ENCODE measurements around the gene BCAP31.
"Not testable (repeated sequence)": the region's sequence is repeated elsewhere in the genome, so short reads cannot be mapped to it uniquely, and the experiment has no call there.

The BCAP31 gene

GRCh38 chrX:153708415-153708814 lies 15.8 kb downstream of the BCAP31 start:
- no peak overlapping the region for H3K4me3 ChIP-seq (ENCODE audit: low read depth, low read length)
- in situ Hi-C loops (cut with HindIII; ENCODE audit: low sequenced_read_pairs) = no loop called here
- peak; percentile 45 for DNase-seq (ENCODE audit: low read depth)
- TF ChIP-seq, protein P1, sequence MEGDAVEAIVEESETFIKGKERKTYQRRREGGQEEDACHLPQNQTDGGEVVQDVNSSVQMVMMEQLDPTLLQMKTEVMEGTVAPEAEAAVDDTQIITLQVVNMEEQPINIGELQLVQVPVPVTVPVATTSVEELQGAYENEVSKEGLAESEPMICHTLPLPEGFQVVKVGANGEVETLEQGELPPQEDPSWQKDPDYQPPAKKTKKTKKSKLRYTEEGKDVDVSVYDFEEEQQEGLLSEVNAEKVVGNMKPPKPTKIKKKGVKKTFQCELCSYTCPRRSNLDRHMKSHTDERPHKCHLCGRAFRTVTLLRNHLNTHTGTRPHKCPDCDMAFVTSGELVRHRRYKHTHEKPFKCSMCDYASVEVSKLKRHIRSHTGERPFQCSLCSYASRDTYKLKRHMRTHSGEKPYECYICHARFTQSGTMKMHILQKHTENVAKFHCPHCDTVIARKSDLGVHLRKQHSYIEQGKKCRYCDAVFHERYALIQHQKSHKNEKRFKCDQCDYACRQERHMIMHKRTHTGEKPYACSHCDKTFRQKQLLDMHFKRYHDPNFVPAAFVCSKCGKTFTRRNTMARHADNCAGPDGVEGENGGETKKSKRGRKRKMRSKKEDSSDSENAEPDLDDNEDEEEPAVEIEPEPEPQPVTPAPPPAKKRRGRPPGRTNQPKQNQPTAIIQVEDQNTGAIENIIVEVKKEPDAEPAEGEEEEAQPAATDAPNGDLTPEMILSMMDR (IDR thresholded peaks at IDR 0.05; ENCODE audit: low read depth, low read length, missing control alignments) = peak; percentile 64

DNA sequence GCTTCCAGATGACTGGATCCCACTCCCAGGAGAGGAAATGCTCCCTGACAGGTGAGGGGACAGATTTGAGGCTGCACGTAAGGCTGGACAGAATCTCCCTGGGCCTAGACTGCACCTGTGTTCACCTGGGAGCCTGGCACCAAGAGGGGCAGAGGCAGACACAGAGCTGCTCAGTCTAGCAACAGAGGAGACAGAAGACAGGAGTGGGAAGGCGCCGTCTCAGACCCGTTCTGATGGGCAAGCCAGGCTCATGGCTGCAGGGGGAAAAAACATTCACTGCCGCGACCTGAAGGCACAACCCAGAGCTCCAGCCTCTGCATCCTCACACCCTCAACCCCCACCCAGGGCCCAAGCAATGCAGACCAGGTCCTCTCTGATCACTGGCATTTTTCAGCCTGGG lies 16.8 kb downstream of the BCAP31 start:
- in situ Hi-C loops (cut with HindIII; ENCODE audit: low sequenced_read_pairs) = no loop called here
- no peak overlapping the region for H3K4me3 ChIP-seq (ENCODE audit: low read depth, low read length)
- DNase-seq (ENCODE audit: low read depth) = no peak
- TF ChIP-seq, protein P1 (IDR thresholded peaks at IDR 0.05; ENCODE audit: low read depth, low read length, missing control alignments) = no peak

- no peak for DNase-seq (ENCODE audit: low read depth)
- in situ Hi-C loops (cut with HindIII; ENCODE audit: low sequenced_read_pairs) = no loop called here
- H3K4me3 ChIP-seq (ENCODE audit: low read depth, low read length) = no peak overlapping the region
- TF ChIP-seq, protein P1 (IDR thresholded peaks at IDR 0.05; ENCODE audit: low read depth, low read length, missing control alignments) = no peak
Observed at GRCh38 chrX:153706799-153707198, 17.4 kb downstream of the BCAP31 start.

GRCh38 chrX:153705403-153706060 lies 18.7 kb downstream of the BCAP31 start:
- in situ Hi-C loops (cut with HindIII; ENCODE audit: low sequenced_read_pairs); H3K4me3 ChIP-seq (ENCODE audit: low read depth, low read length); DNase-seq (ENCODE audit: low read depth): not testable (repeated sequence)

GRCh38 chrX:153704631-153705402 lies 19.4 kb downstream of the BCAP31 start:
- H3K4me3 ChIP-seq (ENCODE audit: low read depth, low read length); in situ Hi-C loops (cut with HindIII; ENCODE audit: low sequenced_read_pairs); DNase-seq (ENCODE audit: low read depth): not testable (repeated sequence)

DNA sequence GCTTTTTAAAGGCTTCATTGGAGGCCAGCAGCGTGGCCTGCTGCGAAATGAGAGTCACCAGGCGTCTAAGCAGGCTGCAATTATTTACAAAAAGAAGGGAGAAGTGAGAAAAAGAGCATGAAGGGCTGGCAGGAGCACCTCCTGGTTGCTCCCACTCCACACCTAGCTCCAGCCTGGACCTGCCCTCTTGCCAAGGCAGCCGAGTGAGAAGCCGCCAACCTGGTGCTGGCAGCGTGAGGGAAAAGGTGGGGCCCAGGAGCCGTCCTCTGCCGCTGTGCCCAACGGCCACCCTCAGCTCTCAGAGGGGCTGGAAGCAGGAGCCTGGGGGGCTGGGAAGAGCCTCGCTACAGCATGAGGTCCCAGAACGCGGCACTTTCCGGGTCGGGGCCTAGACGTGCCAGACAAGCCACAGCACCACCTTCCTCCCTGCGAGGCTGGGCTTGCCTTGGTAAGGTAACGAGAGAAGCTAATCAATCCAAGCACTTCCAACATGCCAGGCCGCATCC lies 20.1 kb downstream of the BCAP31 start:
- in situ Hi-C loops (cut with HindIII; ENCODE audit: low sequenced_read_pairs) = no loop called here
- H3K4me3 ChIP-seq (ENCODE audit: low read depth, low read length) = no peak overlapping the region
- DNase-seq (ENCODE audit: low read depth) = no peak
- TF ChIP-seq, protein P1 (IDR thresholded peaks at IDR 0.05; ENCODE audit: low read depth, low read length, missing control alignments) = no peak

GRCh38 chrX:153703036-153703370 lies 21.2 kb downstream of the BCAP31 start:
- DNase-seq (ENCODE audit: low read depth) = peak; percentile 62
- TF ChIP-seq, protein P1 (IDR thresholded peaks at IDR 0.05; ENCODE audit: low read depth, low read length, missing control alignments) = no peak
- in situ Hi-C loops (cut with HindIII; ENCODE audit: low sequenced_read_pairs) = no loop called here
- H3K4me3 ChIP-seq (ENCODE audit: low read depth, low read length) = no peak overlapping the region

Measured in astrocyte of the cerebellum (primary cell).